Nephron (organoid): ENCODE data around the gene TAS2R40.

ENCODE experiments used
- H3K27ac Mint-ChIP-seq, 3 experiments: 2 replicates each; pipeline ENCODE4 v1.8.0; 2020; ENCODE audit warnings: mixed read lengths in 3 of 3, mild to moderate bottlenecking in 2 of 3, moderate library complexity in 1 of 3
- H3K27me3 Mint-ChIP-seq: 2 replicates; pipeline ENCODE4 v1.8.0; 2021; ENCODE audit warnings: low read depth, mild to moderate bottlenecking, moderate library complexity, mixed read lengths
- H3K36me3 Mint-ChIP-seq: 2 replicates; pipeline ENCODE4 v1.8.0; 2020; ENCODE audit warnings: low read depth, mixed read lengths
- H3K4me1 Mint-ChIP-seq: 2 replicates; pipeline ENCODE4 v1.8.0; 2020; ENCODE audit warnings: mixed read lengths
- H3K4me3 Mint-ChIP-seq, 3 experiments: 2 replicates each; pipeline ENCODE4 v1.8.0; 2020; ENCODE audit warnings: mild to moderate bottlenecking in 3 of 3, mixed read lengths in 3 of 3, moderate library complexity in 2 of 3
- H3K9me3 Mint-ChIP-seq: 2 replicates; pipeline ENCODE4 v1.8.0; 2020; ENCODE audit warnings: mixed read lengths
- TF ChIP-seq, protein P1 (sequence below), 3 experiments: fragments of 200-600 bp; sonication (generic); IDR thresholded peaks; one replicate each; pipeline ENCODE4 v1.5.0; 2021; ENCODE audit warnings: antibody characterized with exemption in 3 of 3; ENCODE audit not compliant: unreplicated experiment in 3 of 3

Gene TAS2R40

DNA sequence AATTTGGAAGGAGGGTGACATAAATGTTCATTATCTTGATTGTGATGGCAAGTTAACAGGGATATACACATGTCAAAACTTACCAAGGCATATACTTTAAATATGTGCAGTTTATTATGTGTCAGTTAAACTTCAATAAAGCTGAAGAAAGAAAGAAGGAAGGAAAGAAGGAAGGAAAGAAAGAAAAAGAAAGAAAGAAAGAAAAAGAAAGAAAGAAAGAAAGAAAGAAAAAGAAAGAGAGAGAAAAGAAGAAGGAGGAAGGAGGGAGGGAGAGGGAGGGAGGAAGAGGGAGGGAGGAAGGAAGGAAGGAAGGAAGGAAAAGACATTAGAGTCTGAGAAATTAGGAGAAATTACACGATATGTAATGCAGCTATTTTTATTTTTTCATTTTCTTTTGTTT, 25.5 kb downstream of the TAS2R40 start:
- Mint-ChIP-seq H3K27me3 (peaks cover 15% of the 10 kb centered on the region), H3K27ac (no peak overlapping the region), H3K4me1 (peaks cover 12% of the 10 kb centered on the region), H3K9me3 (peaks cover 9% of the 10 kb centered on the region), H3K4me3 (no peak overlapping the region), H3K36me3 (peaks cover 3% of the 10 kb centered on the region)
- TF ChIP-seq, protein P1, sequence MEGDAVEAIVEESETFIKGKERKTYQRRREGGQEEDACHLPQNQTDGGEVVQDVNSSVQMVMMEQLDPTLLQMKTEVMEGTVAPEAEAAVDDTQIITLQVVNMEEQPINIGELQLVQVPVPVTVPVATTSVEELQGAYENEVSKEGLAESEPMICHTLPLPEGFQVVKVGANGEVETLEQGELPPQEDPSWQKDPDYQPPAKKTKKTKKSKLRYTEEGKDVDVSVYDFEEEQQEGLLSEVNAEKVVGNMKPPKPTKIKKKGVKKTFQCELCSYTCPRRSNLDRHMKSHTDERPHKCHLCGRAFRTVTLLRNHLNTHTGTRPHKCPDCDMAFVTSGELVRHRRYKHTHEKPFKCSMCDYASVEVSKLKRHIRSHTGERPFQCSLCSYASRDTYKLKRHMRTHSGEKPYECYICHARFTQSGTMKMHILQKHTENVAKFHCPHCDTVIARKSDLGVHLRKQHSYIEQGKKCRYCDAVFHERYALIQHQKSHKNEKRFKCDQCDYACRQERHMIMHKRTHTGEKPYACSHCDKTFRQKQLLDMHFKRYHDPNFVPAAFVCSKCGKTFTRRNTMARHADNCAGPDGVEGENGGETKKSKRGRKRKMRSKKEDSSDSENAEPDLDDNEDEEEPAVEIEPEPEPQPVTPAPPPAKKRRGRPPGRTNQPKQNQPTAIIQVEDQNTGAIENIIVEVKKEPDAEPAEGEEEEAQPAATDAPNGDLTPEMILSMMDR (IDR thresholded peaks at IDR 0.05; ENCODE audit: unreplicated experiment in 3 of 3), result no peak

DNA sequence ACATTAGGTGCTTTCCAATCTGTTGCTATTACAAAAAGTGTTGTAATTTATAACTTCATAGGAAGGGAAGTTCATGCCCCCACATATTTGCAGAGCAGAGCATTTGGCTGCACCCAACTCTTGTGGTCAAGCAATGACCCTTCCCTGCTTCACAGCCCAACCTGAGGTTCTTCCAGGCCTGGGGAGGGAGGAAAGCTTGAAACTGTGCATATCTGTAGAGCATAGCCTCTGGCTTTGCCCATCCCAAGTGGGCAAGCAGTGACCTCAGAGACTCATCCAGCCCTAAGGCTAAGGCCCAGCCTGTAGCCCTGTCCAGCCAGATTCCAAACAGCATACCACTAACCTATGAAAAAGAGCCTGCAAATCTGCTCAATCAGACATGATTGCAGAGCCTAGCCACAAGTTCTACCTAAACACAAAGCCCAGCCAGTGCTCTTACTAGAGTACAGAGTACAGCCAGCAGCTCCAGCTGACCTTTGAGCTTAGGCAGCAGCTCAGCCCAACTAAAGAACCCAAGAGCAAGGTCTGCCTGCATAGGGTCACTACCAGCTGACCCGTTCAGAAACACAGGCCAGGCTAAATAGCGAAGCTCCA, 27.0 kb downstream of the TAS2R40 start:
- Mint-ChIP-seq H3K4me1 (peaks cover 2% of the 10 kb centered on the region), H3K27ac (no peak overlapping the region), H3K4me3 (no peak overlapping the region), H3K9me3 (peaks cover 20% of the 10 kb centered on the region), H3K27me3 (peaks cover 11% of the 10 kb centered on the region), H3K36me3 (peaks cover 7% of the 10 kb centered on the region)
- TF ChIP-seq, protein P1 (IDR thresholded peaks at IDR 0.05; ENCODE audit: unreplicated experiment in 3 of 3), result no peak

DNA sequence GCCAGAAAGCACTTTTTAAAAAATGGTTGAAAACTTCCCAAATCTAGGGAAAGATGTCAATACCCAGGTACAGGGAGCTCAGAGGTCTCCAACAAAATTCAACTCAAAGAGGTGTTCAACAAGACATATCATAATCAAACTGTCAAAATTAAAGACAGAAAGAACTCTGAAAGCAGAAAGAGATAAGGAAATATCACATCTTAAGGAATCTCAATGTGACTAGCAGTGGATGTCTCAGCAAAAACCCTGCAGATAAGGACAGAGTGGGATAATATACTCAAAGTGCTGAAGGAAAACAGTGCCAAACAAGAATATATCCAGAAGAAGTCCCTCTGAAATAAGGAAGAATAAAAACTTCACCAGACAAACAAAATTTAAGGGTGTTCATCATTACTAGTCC, 28.4 kb downstream of the TAS2R40 start:
- H3K4me3 Mint-ChIP-seq, result no peak overlapping the region
- H3K4me1 Mint-ChIP-seq, result no peaks in the 10 kb centered on the region
- no peak overlapping the region for H3K27ac Mint-ChIP-seq
- peaks cover 25% of the 10 kb centered on the region for H3K9me3 Mint-ChIP-seq
- peaks cover 10% of the 10 kb centered on the region for H3K27me3 Mint-ChIP-seq
- H3K36me3 Mint-ChIP-seq, result peaks cover 7% of the 10 kb centered on the region
- TF ChIP-seq, protein P1 (IDR thresholded peaks at IDR 0.05; ENCODE audit: unreplicated experiment in 3 of 3), result no peak

DNA sequence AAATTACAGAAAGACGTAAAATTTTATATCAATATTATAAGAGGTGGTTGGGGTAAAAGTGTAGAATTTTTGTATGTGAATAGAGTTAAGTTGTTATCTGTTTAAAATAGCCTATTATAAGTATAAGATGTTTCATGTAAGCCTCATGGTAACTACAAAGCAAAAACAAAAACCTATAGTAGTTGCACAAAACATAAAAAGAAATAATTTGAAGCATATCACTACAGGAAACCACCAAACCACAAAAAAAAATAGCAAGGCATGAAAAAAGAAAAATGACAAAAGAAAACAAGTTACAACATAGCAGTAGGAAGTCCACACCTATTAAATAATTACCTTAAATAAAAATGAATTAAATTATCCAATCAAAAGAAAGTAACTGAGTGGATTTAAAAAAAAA, 29.0 kb downstream of the TAS2R40 start:
- peaks cover 7% of the 10 kb centered on the region for H3K36me3 Mint-ChIP-seq
- H3K4me3 Mint-ChIP-seq, result no peak overlapping the region
- peaks cover 25% of the 10 kb centered on the region for H3K9me3 Mint-ChIP-seq
- no peaks in the 10 kb centered on the region for H3K4me1 Mint-ChIP-seq
- TF ChIP-seq, protein P1 (IDR thresholded peaks at IDR 0.05; ENCODE audit: unreplicated experiment in 3 of 3), result no peak
- H3K27ac Mint-ChIP-seq, result no peak overlapping the region
- H3K27me3 Mint-ChIP-seq, result peaks cover 10% of the 10 kb centered on the region

DNA sequence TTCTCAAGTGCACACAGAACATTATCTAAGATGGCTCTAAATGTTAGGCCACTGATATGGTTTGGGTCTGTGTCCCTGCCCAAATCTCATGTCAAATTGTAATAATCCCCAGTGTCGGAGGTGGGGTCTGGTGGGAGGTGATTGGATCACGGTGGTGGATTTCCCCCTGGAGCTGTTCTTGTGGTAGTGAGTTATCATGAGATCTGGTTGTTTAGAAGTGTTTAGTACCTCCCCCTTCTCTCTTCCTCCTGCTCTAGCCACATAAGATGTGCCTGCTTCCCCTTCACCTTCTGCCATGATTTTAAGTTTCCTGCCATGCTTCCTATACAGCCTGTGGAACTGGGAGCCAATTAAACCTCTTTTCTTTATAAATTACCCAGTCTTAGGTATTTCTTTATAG, 30.2 kb downstream of the TAS2R40 start:
- Mint-ChIP-seq H3K27ac (no peak overlapping the region), H3K9me3 (peaks cover 25% of the 10 kb centered on the region), H3K27me3 (peaks cover 8% of the 10 kb centered on the region), H3K36me3 (peaks cover 7% of the 10 kb centered on the region), H3K4me1 (no peaks in the 10 kb centered on the region), H3K4me3 (no peak overlapping the region)
- TF ChIP-seq, protein P1 (IDR thresholded peaks at IDR 0.05; ENCODE audit: unreplicated experiment in 3 of 3), result no peak

DNA sequence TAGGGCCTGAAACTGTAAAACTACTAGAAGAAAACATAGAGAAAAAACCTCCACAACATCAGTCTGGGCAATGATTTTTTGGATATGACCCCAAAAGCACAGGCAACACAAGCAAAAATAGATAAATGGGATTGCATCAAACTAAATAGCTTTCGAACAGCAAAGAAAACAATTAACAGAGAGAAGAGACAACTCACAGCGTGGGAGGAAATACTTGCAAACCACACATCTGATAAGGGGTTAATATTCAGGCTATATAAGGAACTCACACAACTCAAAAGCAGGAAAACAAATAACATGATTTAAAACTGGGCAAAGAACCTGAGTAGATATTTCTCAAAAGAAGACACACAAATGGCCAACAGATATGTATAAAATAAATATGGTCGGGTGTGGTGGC, 33.7 kb downstream of the TAS2R40 start:
- TF ChIP-seq, protein P1 (IDR thresholded peaks at IDR 0.05; ENCODE audit: unreplicated experiment in 3 of 3), result no peak
- Mint-ChIP-seq H3K4me3 (no peak overlapping the region), H3K27ac (no peak overlapping the region), H3K36me3 (peaks cover 4% of the 10 kb centered on the region), H3K9me3 (peaks cover 22% of the 10 kb centered on the region), H3K27me3 (no peaks in the 10 kb centered on the region), H3K4me1 (no peaks in the 10 kb centered on the region)
